BE2C (cell line): ENCODE measurements around the gene C21orf58.

Experiments used
- DNase-seq: peaks from one replicate; pipeline ENCODE4 v3.0.0-alpha.2; 2020
- H3K27me3 ChIP-seq: fragments of 250-450 bp; sonication (Bioruptor Pico); 2 replicates; pipeline ENCODE4 v1.5.1; 2020; ENCODE audit warnings: mild to moderate bottlenecking
- H3K36me3 ChIP-seq: fragments of 250-450 bp; sonication (Bioruptor Pico); 2 replicates; pipeline ENCODE4 v1.5.1; 2020; ENCODE audit warnings: mild to moderate bottlenecking
- H3K4me1 ChIP-seq: fragments of 250-450 bp; sonication (Bioruptor Pico); 2 replicates; pipeline ENCODE4 v1.5.1; 2020
- H3K4me3 ChIP-seq: 2 replicates; pipeline ENCODE4 v1.5.1; 2011; ENCODE audit warnings: low read depth, low read length
- H3K9me3 ChIP-seq: fragments of 250-450 bp; sonication (Bioruptor Pico); 2 replicates; pipeline ENCODE4 v1.5.1; 2020
- CTCF ChIP-seq: IDR thresholded peaks from 2 replicates; pipeline ENCODE4 v1.5.1; 2012; ENCODE audit warnings: mild to moderate bottlenecking, low read depth, low read length

Gene C21orf58

GRCh38 chr21:46334351-46335140 lies 10.9 kb upstream of the C21orf58 start:
- Histone ChIP-seq H3K36me3 (peaks cover 72% of the 10 kb centered on the region), H3K4me1 (no peaks in the 10 kb centered on the region), H3K4me3 (no peak overlapping the region), H3K9me3 (no peaks in the 10 kb centered on the region), H3K27me3 (no peaks in the 10 kb centered on the region)
- DNase-seq: no peak
- TF ChIP-seq CTCF: no peak

DNA sequence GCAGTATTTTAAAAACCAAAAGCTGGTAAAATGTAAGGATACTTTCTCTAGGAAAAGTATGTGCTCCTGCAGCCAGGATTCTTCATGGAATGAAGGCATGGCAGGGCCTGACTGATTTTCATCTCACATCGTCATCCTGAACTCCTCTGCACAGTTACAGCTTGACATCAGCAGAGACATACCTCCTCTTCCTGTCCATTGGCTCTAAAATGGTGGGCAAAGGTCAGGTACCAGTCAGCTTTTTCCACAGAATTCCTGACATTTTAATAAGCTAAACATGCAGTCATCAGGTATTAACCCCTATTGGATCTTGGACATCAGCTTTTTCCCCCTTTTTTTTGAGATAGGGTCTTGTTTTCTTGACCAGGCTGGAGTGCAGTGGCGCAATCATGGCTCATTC lies 6.1 kb upstream of the C21orf58 start:
- Histone ChIP-seq H3K36me3 (peaks cover 38% of the 10 kb centered on the region), H3K27me3 (no peaks in the 10 kb centered on the region), H3K9me3 (no peaks in the 10 kb centered on the region), H3K4me1 (no peaks in the 10 kb centered on the region), H3K4me3 (no peak overlapping the region)
- no peak for DNase-seq
- no peak for TF ChIP-seq CTCF

GRCh38 chr21:46328151-46328550 lies 4.5 kb upstream of the C21orf58 start:
- Histone ChIP-seq H3K36me3 (peaks cover 35% of the 10 kb centered on the region), H3K27me3 (no peaks in the 10 kb centered on the region), H3K9me3 (no peaks in the 10 kb centered on the region), H3K4me3 (no peak overlapping the region), H3K4me1 (no peaks in the 10 kb centered on the region)
- DNase-seq: no peak
- TF ChIP-seq CTCF: no peak

GRCh38 chr21:46327711-46328110 lies 4.0 kb upstream of the C21orf58 start:
- no peak overlapping the region for H3K4me3 ChIP-seq
- no peak for DNase-seq
- TF ChIP-seq CTCF: no peak
- H3K4me1 ChIP-seq: no peaks in the 10 kb centered on the region
- no peaks in the 10 kb centered on the region for H3K27me3 ChIP-seq
- peaks cover 33% of the 10 kb centered on the region for H3K36me3 ChIP-seq
- H3K9me3 ChIP-seq: no peaks in the 10 kb centered on the region

GRCh38 chr21:46326110-46326703 lies 2.5 kb upstream of the C21orf58 start:
- H3K4me1 ChIP-seq: no peaks in the 10 kb centered on the region
- peak overlapping the region; percentile 85 for H3K4me3 ChIP-seq
- DNase-seq: no peak

More at GRCh38 chr21:46326110-46326703, 2.5 kb upstream of the C21orf58 start:
- Histone ChIP-seq H3K27me3 (no peaks in the 10 kb centered on the region), H3K36me3 (peaks cover 22% of the 10 kb centered on the region), H3K9me3 (no peaks in the 10 kb centered on the region)
- no peak for TF ChIP-seq CTCF
